PC-3 (cell line): ENCODE data around the gene SCG2. TPM values are rescaled to one million over a fixed set of nuclear protein-coding genes. Genes with fewer than 3 reads are reported as not detected.

Source experiments
- ATAC-seq: fragments of 200-7000 bp; cut with Tn5 transposase; 2 replicates; pipeline ENCODE4 v1.9.1; 2020; ENCODE audit warnings: mild to moderate bottlenecking, moderate library complexity
- BruUV-seq: library from RNA; stranded (reverse); fragments of 400-500 nt; replicated peaks from 2 replicates; lab custom pipeline; 2021; lab: Mats Ljungman, UMichigan
- CTCF ChIA-PET: fragments of 300-600 bp; sonication (Branson Sonifier 250); formaldehyde crosslinking; loops from one replicate; lab custom pipeline; 2022; ENCODE audit warnings: antibody characterized with exemption; lab: Charles Lee
- POLR2A ChIA-PET: fragments of 300-600 bp; sonication (Branson Sonifier 250); formaldehyde crosslinking; loops from one replicate; lab custom pipeline; 2022; ENCODE audit warnings: antibody characterized with exemption; ENCODE audit not compliant: unreplicated experiment; lab: Charles Lee
- DNase-seq: peaks from one replicate; pipeline ENCODE4 v3.0.0-alpha.2; 2015
- H2AFZ ChIP-seq: fragments of 300-600 bp; sonication (generic); 2 replicates; pipeline ENCODE4 v1.6.0; 2016; ENCODE audit warnings: antibody characterized with exemption, low read length
- H3F3A ChIP-seq: fragments of 300-600 bp; sonication (generic); one replicate; pipeline ENCODE4 v1.6.0; 2017; ENCODE audit warnings: antibody characterized with exemption, low read length, control low read depth, mild to moderate bottlenecking; ENCODE audit not compliant: unreplicated experiment
- H3K27ac ChIP-seq: fragments of 300-600 bp; sonication (generic); 2 replicates; pipeline ENCODE4 v1.5.1; 2016; ENCODE audit warnings: mild to moderate bottlenecking, low read length
- H3K27me3 ChIP-seq: fragments of 300-600 bp; sonication (generic); 2 replicates; pipeline ENCODE4 v1.6.1; 2016; ENCODE audit warnings: low read length, mixed read lengths
- H3K36me3 ChIP-seq: fragments of 300-600 bp; sonication (generic); 2 replicates; pipeline ENCODE4 v1.6.1; 2016; ENCODE audit warnings: low read depth, mixed run types, low read length, mixed read lengths
- H3K4me1 ChIP-seq: fragments of 300-600 bp; sonication (generic); 2 replicates; pipeline ENCODE4 v1.5.1; 2016; ENCODE audit warnings: low read length; ENCODE audit not compliant: insufficient read depth
- H3K4me2 ChIP-seq: fragments of 300-600 bp; sonication (generic); 2 replicates; pipeline ENCODE4 v1.6.0; 2016; ENCODE audit warnings: low read length
- H3K4me3 ChIP-seq: fragments of 300-600 bp; sonication (generic); 2 replicates; pipeline ENCODE4 v1.5.1; 2016; ENCODE audit warnings: mild to moderate bottlenecking, low read length, mixed read lengths
- H3K79me2 ChIP-seq: fragments of 300-600 bp; sonication (generic); 2 replicates; pipeline ENCODE4 v1.6.1; 2017; ENCODE audit warnings: low read length, mixed read lengths
- H3K9ac ChIP-seq: fragments of 300-600 bp; sonication (generic); 2 replicates; pipeline ENCODE4 v1.6.0; 2016; ENCODE audit warnings: mild to moderate bottlenecking, low read length
- H3K9me2 ChIP-seq: fragments of 300-600 bp; sonication (generic); replicated peaks from 2 replicates; pipeline ENCODE4 v1.6.1; 2016; ENCODE audit warnings: mixed run types, low read length, mixed read lengths
- H3K9me3 ChIP-seq: fragments of 300-600 bp; sonication (generic); 2 replicates; pipeline ENCODE4 v1.6.1; 2016; ENCODE audit warnings: low read length, mixed read lengths
- H4K20me1 ChIP-seq: fragments of 300-600 bp; sonication (generic); 2 replicates; pipeline ENCODE4 v1.6.1; 2016; ENCODE audit warnings: low read length, mixed read lengths
- EZH2 ChIP-seq: fragments of 300-600 bp; sonication (generic); IDR thresholded peaks from one replicate; pipeline ENCODE4 v1.6.1; 2017; ENCODE audit warnings: antibody characterized with exemption, mild to moderate bottlenecking, low read length; ENCODE audit not compliant: unreplicated experiment
- EZH2phosphoT487 ChIP-seq: fragments of 300-600 bp; sonication (generic); IDR thresholded peaks from 2 replicates; pipeline ENCODE4 v1.6.1; 2018; ENCODE audit warnings: mild to moderate bottlenecking, antibody characterized with exemption, low read length, borderline replicate concordance
- intact Hi-C: fragments of 100-400 bp; cut with micrococcal nuclease; formaldehyde crosslinking; loops from 2 replicates; pipeline ENCODE4 v1.9.0; 2023
- total RNA-seq: library from RNA; depleted of rRNA; stranded (reverse); fragments of >200 nt; gene quantifications from 2 replicates; pipeline ENCODE4 v1.2.3, GENCODE V29; 2014
- TF ChIP-seq, protein P1 (sequence below): fragments of 300-600 bp; sonication (generic); conservative IDR thresholded peaks from 2 replicates; pipeline ENCODE4 v1.5.1; 2017; ENCODE audit warnings: antibody characterized with exemption, low read depth, mild to moderate bottlenecking, low read length

SCG2 gene
- total RNA-seq, 1 experiment from 2014 or later: 0.51 TPM

- Histone ChIP-seq H3K4me2 (no peak overlapping the region), H3K27me3 (no peaks in the 10 kb centered on the region), H2AFZ (no peak overlapping the region), H3K9me3 (no peaks in the 10 kb centered on the region), H3K27ac (no peak overlapping the region), H3K4me3 (no peak overlapping the region), H3K36me3 (no peaks in the 10 kb centered on the region), H3F3A (no peaks in the 10 kb centered on the region), H3K4me1 (no peaks in the 10 kb centered on the region), H3K9ac (no peak overlapping the region), H3K79me2 (no peaks in the 10 kb centered on the region), H4K20me1 (no peaks in the 10 kb centered on the region), H3K9me2 (no peaks in the 10 kb centered on the region)
- DNase-seq (no peak), ATAC-seq (no peak)
- ChIA-PET POLR2A (no interaction called here), CTCF (no interaction called here)
- TF ChIP-seq EZH2: no peak
- no peak for TF ChIP-seq EZH2phosphoT487
- TF ChIP-seq, protein P1, sequence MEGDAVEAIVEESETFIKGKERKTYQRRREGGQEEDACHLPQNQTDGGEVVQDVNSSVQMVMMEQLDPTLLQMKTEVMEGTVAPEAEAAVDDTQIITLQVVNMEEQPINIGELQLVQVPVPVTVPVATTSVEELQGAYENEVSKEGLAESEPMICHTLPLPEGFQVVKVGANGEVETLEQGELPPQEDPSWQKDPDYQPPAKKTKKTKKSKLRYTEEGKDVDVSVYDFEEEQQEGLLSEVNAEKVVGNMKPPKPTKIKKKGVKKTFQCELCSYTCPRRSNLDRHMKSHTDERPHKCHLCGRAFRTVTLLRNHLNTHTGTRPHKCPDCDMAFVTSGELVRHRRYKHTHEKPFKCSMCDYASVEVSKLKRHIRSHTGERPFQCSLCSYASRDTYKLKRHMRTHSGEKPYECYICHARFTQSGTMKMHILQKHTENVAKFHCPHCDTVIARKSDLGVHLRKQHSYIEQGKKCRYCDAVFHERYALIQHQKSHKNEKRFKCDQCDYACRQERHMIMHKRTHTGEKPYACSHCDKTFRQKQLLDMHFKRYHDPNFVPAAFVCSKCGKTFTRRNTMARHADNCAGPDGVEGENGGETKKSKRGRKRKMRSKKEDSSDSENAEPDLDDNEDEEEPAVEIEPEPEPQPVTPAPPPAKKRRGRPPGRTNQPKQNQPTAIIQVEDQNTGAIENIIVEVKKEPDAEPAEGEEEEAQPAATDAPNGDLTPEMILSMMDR: no peak
- no TSS peak for BruUV-seq
- intact Hi-C loops: no loop called here
Measured at GRCh38 chr2:223578846-223579245, 23.3 kb downstream of the SCG2 start.

DNA sequence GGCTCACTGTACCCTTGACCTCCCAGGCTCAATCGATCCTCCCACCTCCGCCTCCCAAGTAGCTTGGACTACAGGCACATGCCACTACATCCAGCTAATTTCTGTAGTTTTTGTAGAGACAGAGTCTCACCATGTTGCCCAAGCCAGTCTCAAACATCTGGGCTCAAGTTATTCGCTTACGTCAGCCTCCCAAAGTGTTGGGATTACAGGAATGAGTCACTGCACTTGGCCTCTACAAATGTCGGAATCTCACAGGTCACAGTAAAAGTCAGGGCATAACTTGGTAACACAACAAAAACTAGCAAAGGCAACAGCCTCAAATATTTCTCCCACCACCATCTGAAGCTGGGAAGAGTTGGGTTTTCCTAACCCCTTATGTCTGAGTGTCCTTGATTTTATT, 25.3 kb downstream of the SCG2 start:
- Histone ChIP-seq H3K9me2 (no peaks in the 10 kb centered on the region), H3K9ac (no peak overlapping the region), H3K4me3 (no peak overlapping the region), H3K9me3 (no peaks in the 10 kb centered on the region), H2AFZ (no peak overlapping the region), H3K79me2 (no peaks in the 10 kb centered on the region), H3K4me1 (no peaks in the 10 kb centered on the region), H4K20me1 (no peaks in the 10 kb centered on the region), H3F3A (no peaks in the 10 kb centered on the region), H3K36me3 (no peaks in the 10 kb centered on the region), H3K4me2 (no peak overlapping the region), H3K27me3 (no peaks in the 10 kb centered on the region), H3K27ac (no peak overlapping the region)
- TF ChIP-seq, protein P1: no peak
- no peak for TF ChIP-seq EZH2
- no peak for TF ChIP-seq EZH2phosphoT487
- BruUV-seq: no TSS peak
- ATAC-seq (no peak), DNase-seq (no peak)
- POLR2A ChIA-PET: no interaction called here
- CTCF ChIA-PET: no interaction called here
- intact Hi-C loops: no loop called here

DNA sequence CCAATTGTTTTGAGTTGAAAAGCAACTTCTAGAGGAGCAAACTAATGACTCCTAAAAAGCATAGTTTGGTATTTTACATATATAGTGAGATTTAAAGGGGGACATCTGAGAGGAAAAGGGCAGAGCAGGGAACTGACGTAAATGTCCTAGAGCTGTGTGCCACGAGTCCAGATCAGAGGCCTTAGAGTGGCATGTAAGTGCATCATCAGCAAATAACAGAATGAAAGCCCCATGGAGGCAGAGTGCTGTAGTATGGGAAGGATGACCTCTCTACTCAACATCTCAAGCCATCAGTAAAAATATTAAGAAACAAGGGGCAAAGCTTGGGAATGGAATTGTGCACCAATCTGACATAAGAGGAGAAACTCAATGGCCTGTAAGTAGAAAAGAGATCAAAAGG, 31.4 kb downstream of the SCG2 start:
- H3K9me3 ChIP-seq: no peaks in the 10 kb centered on the region
- no TSS peak for BruUV-seq
- intact Hi-C loops: no loop called here
- H3K36me3 ChIP-seq: no peaks in the 10 kb centered on the region
- H3K4me1 ChIP-seq: no peaks in the 10 kb centered on the region
- H3F3A ChIP-seq: no peaks in the 10 kb centered on the region
- H3K27me3 ChIP-seq: no peaks in the 10 kb centered on the region
- H4K20me1 ChIP-seq: no peaks in the 10 kb centered on the region
- no peaks in the 10 kb centered on the region for H3K9me2 ChIP-seq
- no peak for TF ChIP-seq EZH2phosphoT487
- TF ChIP-seq, protein P1: no peak
- no peaks in the 10 kb centered on the region for H3K79me2 ChIP-seq
- no peak overlapping the region for H3K4me3 ChIP-seq
- DNase-seq (no peak), ATAC-seq (no peak)
- no peak overlapping the region for H3K9ac ChIP-seq
- H3K27ac ChIP-seq: no peak overlapping the region
- ChIA-PET POLR2A (no interaction called here), CTCF (no interaction called here)
- no peak overlapping the region for H3K4me2 ChIP-seq
- H2AFZ ChIP-seq: no peak overlapping the region
